Measurements from ENCODE around the gene TP53AIP1.

TP53AIP1 gene

DNA sequence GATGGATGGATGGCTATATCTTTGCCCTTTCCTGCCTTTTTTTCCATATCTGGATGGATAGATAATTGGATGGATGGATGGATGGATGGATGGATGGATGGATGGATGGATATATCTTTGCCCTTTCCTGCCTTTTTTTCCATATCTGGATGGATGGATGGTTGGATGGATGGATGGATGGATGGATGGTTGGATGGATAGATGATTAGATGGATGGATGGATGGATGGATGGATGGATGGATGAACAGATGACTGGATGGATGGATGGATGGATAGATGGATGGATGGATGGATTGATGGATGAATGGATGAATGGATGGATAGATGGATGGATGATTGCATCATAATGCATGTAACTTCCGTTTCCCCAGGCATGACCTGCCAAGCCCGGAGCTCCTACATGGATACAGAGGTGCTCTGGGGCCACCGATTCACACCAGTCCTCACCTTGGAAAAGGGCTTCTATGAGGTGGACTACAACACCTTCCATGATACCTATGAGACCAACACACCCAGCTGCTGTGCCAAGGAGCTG lies 26.6 kb downstream of the TP53AIP1 start:
- DNase-seq (ENCODE audit: low read depth): no peak
- H3K4me3 ChIP-seq (ENCODE audit: low read length): no peak overlapping the region
- TF ChIP-seq, protein P1, sequence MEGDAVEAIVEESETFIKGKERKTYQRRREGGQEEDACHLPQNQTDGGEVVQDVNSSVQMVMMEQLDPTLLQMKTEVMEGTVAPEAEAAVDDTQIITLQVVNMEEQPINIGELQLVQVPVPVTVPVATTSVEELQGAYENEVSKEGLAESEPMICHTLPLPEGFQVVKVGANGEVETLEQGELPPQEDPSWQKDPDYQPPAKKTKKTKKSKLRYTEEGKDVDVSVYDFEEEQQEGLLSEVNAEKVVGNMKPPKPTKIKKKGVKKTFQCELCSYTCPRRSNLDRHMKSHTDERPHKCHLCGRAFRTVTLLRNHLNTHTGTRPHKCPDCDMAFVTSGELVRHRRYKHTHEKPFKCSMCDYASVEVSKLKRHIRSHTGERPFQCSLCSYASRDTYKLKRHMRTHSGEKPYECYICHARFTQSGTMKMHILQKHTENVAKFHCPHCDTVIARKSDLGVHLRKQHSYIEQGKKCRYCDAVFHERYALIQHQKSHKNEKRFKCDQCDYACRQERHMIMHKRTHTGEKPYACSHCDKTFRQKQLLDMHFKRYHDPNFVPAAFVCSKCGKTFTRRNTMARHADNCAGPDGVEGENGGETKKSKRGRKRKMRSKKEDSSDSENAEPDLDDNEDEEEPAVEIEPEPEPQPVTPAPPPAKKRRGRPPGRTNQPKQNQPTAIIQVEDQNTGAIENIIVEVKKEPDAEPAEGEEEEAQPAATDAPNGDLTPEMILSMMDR (IDR thresholded peaks at IDR 0.05; ENCODE audit: insufficient read depth, low read depth, low read length, missing control alignments): no peak

DNA sequence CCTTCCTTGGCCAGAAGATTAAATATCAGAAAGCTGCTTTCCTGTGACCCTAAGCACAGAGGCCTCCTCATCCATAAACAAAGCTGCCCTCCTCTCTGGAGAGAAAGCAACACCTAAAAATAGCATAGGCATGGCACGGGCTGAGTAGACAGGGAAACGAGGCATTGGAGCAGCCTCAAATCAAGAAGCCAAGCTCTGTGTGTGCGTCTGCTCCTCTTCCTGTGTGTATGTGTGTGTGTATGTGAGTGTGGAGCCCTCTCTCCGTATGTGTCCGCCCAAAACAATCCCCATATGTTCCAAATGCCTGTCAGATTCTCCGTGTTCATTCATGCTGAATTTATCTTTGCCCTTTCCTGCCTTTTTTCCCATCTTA lies 27.5 kb downstream of the TP53AIP1 start:
- H3K4me3 ChIP-seq (ENCODE audit: low read length): no peak overlapping the region
- no peak for DNase-seq (ENCODE audit: low read depth)
- TF ChIP-seq, protein P1 (IDR thresholded peaks at IDR 0.05; ENCODE audit: insufficient read depth, low read depth, low read length, missing control alignments): no peak

DNA sequence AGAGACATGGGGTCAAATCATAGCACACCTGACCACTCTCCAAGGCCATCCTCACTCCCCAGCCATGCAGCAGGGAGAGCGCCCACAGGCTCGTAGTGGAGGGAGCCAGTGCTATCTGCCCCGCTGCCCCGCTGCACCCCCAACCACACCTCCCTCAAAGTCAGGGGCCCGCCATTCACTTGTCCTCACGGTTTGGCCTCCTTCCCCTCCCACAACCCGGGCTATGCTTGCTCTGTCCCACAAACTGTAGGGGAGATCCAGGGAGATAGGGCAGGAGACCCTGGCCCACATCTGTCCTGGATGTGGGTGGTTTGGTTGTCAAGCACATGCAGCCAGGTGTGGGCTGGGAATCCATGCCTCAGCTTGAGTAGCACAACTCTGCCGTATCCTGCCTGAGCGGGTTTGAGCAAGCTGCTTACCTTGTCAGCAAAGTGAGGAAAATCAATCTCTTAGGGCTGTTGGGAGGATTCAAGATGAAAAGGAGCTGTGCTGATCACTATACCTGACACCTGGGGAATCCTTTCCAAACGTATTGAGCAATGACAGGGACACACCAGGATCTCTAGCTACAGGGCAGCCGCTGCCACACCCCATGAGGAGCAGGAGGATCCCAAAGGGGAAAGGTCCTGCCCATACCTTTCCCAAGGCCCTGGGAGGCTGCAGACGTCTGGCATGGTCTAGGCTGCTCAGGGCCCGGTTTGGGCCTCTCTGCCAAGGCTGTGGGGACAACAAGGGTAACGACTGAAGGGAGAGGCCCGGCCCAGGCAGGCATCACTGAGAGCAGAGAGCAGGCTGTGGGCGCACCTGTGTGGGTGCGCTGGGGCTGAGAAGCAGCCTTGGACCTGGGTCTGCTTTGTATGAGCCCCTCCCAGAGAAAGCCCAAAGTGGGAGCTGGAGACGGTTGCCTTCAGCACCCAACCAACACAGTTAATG lies 28.2 kb downstream of the TP53AIP1 start:
- TF ChIP-seq, protein P1 (IDR thresholded peaks at IDR 0.05; ENCODE audit: insufficient read depth, low read depth, low read length, missing control alignments): no peak
- DNase-seq (ENCODE audit: low read depth): peak; percentile 59

DNA sequence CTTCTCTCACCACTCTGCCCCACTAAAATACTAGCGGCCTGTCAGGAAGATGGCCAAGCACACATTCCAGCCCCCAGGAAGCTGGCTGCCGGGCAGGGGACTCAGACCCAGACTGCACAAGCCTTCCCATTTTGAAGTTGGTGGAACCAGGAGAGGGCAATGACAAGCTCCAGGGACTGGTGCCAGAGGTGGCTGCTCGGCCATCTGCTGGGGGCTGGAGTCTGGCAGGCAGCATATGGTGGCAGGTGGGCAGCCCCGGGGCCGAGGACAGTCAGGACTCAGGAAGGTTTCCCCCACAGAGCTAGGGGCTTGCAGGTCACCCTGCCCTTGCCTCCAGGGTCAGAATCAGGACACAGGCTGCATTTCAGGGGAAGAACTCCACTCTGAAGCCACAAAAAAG lies 28.9 kb downstream of the TP53AIP1 start:
- DNase-seq (ENCODE audit: low read depth): no peak
- no peak overlapping the region for H3K4me3 ChIP-seq (ENCODE audit: low read length)
- TF ChIP-seq, protein P1 (IDR thresholded peaks at IDR 0.05; ENCODE audit: insufficient read depth, low read depth, low read length, missing control alignments): no peak

More for the DNA sequence above, 28.2 kb downstream of the TP53AIP1 start:
- no peak overlapping the region for H3K4me3 ChIP-seq (ENCODE audit: low read length)

DNA sequence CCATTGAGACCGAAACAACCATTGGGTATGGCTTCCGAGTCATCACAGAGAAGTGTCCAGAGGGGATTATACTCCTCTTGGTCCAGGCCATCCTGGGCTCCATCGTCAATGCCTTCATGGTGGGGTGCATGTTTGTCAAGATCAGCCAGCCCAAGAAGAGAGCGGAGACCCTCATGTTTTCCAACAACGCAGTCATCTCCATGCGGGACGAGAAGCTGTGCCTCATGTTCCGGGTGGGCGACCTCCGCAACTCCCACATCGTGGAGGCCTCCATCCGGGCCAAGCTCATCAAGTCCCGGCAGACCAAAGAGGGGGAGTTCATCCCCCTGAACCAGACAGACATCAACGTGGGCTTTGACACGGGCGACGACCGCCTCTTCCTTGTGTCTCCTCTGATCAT lies 31.0 kb downstream of the TP53AIP1 start:
- TF ChIP-seq, protein P1 (IDR thresholded peaks at IDR 0.05; ENCODE audit: insufficient read depth, low read depth, low read length, missing control alignments): no peak
- no peak for DNase-seq (ENCODE audit: low read depth)
- H3K4me3 ChIP-seq (ENCODE audit: low read length): no peak overlapping the region

DNA sequence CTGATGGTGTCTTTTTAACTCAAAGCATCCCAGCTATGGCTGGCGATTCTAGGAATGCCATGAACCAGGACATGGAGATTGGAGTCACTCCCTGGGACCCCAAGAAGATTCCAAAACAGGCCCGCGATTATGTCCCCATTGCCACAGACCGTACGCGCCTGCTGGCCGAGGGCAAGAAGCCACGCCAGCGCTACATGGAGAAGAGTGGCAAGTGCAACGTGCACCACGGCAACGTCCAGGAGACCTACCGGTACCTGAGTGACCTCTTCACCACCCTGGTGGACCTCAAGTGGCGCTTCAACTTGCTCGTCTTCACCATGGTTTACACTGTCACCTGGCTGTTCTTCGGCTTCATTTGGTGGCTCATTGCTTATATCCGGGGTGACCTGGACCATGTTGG lies 31.4 kb downstream of the TP53AIP1 start:
- DNase-seq (ENCODE audit: low read depth): no peak
- TF ChIP-seq, protein P1 (IDR thresholded peaks at IDR 0.05; ENCODE audit: insufficient read depth, low read depth, low read length, missing control alignments): no peak
- H3K4me3 ChIP-seq (ENCODE audit: low read length): no peak overlapping the region
